GM12872 (cell line): ENCODE data around the gene MAP3K10.

Experiments used
- TF ChIP-seq, protein P1 (sequence below): IDR thresholded peaks from 3 replicates; pipeline ENCODE4 v1.5.1; 2011; ENCODE audit warnings: low read depth, mild to moderate bottlenecking, low read length, moderate library complexity; ENCODE audit not compliant: insufficient read depth

The MAP3K10 gene

DNA sequence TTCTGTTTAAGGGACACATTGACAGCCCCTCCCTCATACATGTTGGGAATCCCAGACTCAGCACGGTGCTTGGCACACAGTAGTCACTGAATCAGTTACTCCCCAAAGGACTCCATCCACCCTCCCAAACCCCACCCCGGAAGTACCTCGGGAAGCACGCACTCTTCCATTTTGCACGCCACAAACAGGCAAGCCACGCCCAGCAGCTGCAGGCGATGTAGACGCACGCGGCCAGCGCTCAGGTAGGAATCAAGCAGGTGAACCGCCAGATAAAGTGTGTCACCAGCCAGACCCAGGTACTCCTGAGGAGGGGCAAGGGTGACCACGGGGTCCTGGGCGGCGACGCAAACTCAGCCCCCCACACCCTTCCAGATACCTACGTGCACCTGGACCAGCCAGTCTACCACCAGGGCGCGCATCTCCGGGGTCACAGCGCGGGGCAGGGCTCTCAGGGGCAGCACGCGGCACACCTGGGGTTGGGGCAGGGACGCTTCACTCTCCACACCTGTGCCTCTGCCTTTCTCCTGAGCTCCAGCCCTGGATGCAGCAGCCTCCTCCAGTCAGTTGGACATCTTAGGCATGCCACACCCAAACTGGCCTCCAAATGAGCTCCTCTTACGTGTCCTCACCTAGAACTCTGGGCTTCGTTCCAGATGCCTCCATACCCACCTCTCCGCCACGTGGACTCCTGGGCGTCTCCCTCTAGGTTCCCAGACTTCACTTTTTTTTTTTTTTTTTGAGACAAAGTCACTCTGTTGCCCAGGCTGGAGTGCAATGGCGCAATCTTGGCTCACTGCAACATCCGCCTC lies 33.3 kb downstream of the MAP3K10 start:
- TF ChIP-seq, protein P1, sequence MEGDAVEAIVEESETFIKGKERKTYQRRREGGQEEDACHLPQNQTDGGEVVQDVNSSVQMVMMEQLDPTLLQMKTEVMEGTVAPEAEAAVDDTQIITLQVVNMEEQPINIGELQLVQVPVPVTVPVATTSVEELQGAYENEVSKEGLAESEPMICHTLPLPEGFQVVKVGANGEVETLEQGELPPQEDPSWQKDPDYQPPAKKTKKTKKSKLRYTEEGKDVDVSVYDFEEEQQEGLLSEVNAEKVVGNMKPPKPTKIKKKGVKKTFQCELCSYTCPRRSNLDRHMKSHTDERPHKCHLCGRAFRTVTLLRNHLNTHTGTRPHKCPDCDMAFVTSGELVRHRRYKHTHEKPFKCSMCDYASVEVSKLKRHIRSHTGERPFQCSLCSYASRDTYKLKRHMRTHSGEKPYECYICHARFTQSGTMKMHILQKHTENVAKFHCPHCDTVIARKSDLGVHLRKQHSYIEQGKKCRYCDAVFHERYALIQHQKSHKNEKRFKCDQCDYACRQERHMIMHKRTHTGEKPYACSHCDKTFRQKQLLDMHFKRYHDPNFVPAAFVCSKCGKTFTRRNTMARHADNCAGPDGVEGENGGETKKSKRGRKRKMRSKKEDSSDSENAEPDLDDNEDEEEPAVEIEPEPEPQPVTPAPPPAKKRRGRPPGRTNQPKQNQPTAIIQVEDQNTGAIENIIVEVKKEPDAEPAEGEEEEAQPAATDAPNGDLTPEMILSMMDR, result no peak

DNA sequence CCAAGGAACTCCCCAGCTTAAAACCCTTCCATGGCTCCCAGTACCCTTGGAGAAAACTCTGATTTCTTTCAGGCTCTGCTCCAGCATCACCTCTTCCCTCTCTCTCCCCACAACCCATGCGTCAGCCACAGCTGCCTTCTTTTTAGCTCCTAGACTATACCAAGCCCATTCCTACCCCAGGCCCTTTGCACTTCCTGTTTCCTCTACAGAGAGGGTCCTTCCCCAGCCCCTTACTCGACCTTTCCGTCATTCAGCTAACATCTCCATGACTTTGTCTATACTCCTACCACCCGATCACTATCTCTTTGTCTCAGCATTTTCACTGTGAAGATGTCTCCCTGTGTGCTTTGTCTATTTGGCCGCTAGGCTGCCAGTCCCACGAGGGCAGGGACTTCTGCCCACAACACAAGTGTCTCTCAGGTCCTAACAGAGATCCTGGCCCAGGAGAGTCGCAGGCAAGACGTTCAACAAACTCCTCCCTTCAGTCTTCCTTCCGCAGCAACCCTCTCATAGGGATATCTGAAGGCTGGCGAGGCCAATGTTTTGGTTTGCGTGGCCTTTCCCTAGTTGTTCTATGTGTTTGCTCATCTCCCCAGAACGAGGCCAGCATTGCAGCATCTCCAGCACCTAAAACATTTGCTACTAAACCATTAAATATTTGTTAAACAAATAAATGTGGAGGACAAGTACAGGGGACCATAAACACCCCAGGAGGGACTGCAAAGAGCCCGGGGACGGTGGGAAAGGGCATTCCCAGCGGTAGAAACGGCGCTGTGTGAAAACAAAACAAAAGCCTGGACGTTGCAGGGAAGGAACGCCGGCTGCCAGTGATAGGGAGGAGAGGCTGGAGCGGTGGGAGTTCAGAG lies 34.4 kb downstream of the MAP3K10 start:
- TF ChIP-seq, protein P1, result no peak

DNA sequence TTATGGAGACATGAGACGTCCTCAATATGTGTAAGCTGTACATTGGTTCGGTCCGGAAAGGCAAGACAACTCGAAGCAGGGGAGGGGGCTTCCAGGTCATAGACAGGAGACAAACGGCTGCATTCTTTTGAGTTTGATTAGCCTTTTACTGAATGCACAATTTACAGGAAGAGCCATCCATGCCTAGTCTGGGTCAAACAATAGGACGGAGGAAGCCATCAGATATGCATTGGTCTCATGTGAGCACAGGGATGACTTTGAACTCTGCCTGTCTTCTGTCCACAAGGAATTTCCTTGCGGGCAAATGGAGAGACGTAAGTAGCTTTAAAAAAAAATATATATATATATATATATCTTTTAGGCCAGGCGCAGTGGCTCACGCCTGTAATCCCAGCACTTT lies 37.1 kb downstream of the MAP3K10 start:
- TF ChIP-seq, protein P1, result no peak

DNA sequence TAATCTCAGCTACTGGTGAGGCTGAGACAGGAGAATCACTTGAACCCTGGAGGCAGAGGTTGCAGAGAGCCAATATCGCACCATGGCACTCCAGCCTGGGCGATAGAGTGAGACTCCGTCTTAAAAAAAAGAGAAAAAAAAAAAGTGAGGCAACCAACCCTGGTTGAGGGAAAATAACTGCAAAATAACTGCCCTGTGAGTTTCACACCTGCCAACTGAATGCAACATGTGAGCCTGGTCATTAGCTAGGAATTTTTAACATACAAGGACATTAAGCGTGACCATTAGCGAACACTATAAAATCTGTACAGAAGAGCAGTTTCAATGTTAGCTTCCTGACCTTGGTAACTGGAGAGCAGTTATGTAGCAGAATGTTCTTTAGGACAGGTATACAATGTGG lies 37.6 kb downstream of the MAP3K10 start:
- TF ChIP-seq, protein P1, result no peak

DNA sequence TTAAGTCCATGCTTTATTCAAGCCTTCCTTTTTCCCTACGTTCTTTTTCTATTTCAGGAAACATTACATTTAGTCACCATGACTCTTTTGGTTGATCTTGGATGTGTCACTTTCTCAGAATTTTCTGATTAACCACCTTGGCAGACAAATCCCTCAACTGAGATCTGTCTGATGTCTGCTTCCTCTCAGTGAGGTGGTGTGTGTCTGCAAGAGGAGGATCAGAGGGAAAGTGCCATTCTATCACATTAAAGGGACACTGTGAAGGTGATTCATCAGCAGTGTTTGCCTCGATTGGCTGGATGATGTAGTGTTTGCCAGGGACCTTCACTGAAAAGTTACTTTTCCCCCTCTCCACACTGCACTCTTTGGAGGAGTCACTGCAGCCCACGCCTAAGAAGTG lies 38.3 kb downstream of the MAP3K10 start:
- TF ChIP-seq, protein P1, result no peak

DNA sequence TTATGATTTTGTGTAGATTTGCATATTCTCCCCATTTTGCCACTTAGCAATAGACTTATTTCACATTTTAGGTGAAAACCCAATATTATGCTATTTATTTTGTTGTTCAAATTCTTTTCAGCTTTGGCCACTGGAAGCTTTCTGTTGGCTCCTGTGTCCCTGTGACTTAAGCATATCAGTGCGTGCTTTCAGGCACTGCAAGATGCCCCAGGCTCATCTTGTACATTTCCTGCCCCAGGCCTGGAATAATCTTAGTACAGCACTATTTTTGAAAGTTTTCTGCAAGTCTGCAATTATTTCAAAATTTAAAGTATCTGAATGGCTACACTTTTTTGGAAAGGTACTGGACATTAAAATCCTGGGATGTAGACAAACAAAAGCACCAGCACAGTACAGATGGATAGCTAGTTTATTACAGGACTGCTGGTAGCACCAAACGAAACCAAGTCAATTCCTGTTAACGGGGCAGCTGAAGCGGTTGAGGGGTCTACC lies 38.7 kb downstream of the MAP3K10 start:
- TF ChIP-seq, protein P1, result no peak

DNA sequence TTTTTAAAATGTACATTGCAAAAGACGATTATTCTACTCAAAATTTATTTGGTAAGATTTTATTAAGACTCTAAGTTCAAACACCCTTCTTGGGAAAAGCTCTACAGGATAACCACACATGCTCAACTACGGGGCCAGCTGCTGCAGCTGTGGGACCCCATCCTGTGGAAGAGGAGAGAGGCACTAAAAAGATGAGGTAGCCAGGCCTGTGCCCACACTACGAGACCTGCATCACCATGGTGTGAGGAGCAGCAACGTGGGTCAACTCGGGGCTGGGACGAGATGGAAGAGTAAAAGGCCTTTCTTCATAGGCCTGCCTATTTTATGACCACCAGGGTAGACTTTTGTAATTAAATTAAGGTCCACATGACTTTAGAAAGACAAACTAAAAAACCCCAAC lies 39.8 kb downstream of the MAP3K10 start:
- TF ChIP-seq, protein P1, result no peak
